ENCODE results near the gene IGSF9.

IGSF9 gene, protein sequence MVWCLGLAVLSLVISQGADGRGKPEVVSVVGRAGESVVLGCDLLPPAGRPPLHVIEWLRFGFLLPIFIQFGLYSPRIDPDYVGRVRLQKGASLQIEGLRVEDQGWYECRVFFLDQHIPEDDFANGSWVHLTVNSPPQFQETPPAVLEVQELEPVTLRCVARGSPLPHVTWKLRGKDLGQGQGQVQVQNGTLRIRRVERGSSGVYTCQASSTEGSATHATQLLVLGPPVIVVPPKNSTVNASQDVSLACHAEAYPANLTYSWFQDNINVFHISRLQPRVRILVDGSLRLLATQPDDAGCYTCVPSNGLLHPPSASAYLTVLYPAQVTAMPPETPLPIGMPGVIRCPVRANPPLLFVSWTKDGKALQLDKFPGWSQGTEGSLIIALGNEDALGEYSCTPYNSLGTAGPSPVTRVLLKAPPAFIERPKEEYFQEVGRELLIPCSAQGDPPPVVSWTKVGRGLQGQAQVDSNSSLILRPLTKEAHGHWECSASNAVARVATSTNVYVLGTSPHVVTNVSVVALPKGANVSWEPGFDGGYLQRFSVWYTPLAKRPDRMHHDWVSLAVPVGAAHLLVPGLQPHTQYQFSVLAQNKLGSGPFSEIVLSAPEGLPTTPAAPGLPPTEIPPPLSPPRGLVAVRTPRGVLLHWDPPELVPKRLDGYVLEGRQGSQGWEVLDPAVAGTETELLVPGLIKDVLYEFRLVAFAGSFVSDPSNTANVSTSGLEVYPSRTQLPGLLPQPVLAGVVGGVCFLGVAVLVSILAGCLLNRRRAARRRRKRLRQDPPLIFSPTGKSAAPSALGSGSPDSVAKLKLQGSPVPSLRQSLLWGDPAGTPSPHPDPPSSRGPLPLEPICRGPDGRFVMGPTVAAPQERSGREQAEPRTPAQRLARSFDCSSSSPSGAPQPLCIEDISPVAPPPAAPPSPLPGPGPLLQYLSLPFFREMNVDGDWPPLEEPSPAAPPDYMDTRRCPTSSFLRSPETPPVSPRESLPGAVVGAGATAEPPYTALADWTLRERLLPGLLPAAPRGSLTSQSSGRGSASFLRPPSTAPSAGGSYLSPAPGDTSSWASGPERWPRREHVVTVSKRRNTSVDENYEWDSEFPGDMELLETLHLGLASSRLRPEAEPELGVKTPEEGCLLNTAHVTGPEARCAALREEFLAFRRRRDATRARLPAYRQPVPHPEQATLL

GRCh38 chr1:159945483-159946241, at the start of gene IGSF9:
Gene IGSF9 (minus strand): TSS chr1:159945613. CDS start chr1:159943454, 2,159 bp downstream.
- peak; percentile 53 for DNase-seq (ENCODE audit: low read depth)

DNA sequence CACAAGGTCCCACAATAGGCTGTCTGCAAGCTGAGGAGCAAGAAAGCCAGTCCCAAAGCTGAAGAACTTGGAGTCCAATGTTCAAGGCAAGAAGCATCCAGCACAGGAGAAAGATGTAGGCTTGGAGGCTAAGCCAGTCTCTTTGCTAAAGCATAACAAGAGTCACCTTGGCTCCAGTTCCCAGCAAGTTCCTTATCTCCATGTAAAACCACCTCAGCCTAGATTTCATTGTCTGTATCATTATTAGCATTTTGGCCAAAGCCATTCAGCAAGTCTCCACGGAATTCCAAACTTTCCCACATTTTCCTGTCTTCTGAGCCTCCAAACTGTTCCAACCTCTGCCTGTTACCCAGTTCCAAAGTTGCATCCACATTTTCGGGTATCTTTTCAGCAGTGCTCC, 49.5 kb upstream of the IGSF9 start:
- no peak for DNase-seq (ENCODE audit: low read depth)

DNA sequence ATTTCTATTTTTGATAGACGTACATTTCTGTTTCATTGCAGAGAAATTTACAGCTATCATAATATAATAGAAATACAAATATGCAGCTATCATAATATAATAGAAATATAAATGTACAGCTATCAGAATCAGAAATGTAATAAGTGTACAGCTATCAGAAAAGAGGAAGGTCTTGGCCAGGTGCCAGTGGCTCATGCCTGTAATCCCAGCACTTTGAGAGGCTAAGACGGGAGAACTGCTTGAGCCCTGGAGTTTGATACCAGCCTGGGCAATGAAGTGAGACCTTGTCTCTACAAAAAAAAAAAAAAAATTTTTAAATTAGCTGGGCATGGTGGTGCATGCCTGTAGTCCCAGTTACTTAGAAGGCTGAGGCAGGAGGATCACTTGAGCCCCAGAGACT, 48.5 kb upstream of the IGSF9 start:
- no peak for DNase-seq (ENCODE audit: low read depth)

DNA sequence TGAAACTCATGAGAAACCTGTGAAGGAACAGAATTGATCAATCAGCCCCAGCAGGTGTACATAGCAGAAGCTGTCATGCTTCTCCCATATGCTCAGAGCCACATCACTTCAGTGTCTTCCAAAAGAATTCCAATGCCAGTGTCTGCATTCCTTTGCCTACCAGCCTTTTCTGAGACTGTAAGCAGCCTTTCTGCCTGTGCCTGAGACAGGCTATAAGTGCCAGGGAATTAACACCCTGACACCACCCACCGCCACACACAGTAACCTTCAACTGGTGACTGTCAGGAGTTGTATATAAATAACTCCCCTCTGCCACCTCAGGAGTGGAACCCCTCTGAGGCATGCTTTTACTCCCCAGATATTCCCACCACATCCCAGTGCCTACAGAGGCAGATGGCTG, 46.7 kb upstream of the IGSF9 start:
- DNase-seq (ENCODE audit: low read depth) = no peak

DNA sequence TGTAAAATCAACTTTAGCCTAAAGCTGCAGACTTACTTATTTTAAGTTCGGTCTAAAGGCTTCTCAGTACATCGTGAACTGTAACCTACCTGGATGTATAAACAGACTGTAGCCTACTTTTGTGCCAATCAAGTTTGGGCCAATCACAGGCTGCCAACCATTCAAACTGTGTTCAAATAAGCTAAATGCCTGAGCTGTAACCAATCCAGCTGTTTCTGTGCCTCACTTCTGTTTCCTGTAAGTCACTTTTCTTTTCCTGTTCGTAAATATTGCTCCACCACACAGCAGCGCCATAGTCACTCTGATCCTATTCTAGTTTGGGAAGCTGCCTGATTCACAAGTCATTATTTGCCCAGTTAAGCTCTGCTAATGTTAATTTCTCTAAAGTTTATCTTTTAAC, 46.1 kb upstream of the IGSF9 start:
- DNase-seq (ENCODE audit: low read depth) = no peak

DNA sequence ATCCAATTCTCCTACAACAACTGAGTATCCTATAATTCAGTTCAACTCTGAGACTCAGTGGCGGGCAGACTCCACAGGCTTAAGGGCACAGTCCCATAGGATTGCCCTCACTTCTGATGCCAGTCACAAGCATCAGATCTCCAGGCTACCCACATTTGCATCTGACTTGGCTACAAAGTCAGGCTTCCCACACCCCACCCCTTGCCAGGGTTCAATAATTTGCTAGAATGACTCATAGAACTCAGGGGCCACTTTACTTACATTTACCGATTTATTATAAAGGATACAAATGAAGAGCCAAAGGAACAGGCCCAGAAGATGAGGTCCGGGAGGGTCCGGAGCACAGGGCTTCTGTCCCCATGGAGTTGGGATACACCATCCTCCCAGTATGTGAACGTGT, 44.6 kb upstream of the IGSF9 start:
- no peak for DNase-seq (ENCODE audit: low read depth)

DNA sequence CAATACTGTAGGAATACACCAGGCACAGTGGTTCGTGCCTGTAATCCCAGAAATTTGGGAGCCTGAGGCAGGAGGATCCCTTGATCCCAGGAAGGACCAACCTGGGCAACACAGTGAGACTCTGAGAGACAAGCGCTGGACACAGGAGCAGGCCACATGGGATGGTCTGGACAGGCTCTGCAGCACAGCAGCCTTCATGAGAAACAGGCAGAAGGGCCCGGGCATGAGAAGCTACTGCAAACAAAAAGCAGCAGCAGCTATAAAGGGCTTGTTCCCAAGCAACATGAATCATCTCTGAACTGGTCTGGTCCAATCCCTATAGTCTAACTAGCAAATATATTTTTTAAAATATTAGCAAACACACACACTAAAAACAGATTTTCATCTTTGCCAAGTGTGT, 44.2 kb upstream of the IGSF9 start:
- no peak for DNase-seq (ENCODE audit: low read depth)

DNA sequence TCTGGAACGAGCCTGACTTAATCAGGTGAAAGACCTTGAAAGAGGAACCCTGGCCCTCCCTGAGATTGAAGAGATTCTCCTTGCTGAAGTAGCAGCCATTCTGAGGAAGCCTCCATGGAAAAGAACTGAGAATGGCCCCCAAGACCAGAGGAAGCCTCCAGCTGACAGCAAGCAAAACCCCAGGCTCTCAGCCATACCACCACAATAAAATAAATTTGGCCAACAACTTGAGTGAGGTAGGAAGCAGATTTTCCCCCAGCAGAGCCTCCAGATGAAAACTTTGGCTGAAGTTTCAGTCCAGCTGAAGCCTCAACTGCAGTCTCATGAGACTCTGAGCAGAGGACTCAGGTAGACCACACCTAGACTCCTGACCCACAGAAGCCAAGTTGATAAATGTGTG, 42.6 kb upstream of the IGSF9 start:
- no peak for DNase-seq (ENCODE audit: low read depth)

DNA sequence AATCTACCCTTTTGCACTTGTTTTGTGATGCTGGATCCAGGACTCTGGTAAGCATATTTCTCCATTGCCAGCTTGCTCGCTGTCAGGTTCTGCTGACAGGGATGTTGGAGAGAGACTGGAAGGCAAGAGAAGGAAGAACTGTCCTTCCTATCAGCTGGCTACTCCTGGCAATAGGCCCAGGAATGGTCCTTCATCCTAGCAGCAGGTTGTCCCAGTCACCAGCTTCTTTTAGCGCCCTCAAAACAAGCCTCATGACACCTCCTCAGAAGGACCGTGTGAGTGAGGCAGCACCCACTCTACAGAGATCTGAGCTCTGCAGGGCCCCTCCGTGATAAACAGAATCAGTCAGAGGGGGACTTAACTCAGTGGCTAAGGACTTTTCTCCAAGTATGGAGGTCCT, 41.8 kb upstream of the IGSF9 start:
- no peak for DNase-seq (ENCODE audit: low read depth)

DNA sequence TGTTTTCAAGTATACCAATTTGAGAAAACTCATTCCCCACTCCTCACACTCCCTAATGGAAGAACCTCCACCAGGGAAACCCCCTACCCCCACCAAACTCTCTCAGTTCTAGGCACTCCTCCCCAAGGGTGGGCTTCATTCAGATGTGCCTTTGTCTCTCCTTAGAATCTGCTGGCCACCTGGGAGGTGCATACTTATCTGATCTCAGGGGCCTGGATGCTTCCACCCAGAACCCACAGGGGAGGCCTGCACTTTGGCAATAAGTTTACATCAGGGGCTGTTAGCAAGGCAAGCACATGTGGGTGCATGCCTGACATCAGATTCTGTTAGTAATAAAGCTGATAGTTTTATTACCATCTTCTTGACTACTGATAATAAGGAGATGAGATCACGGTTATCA, 41.1 kb upstream of the IGSF9 start:
- DNase-seq (ENCODE audit: low read depth) = no peak

- DNase-seq (ENCODE audit: low read depth) = no peak
Observed at GRCh38 chr1:159986093-159986492, 40.7 kb upstream of the IGSF9 start.

DNA sequence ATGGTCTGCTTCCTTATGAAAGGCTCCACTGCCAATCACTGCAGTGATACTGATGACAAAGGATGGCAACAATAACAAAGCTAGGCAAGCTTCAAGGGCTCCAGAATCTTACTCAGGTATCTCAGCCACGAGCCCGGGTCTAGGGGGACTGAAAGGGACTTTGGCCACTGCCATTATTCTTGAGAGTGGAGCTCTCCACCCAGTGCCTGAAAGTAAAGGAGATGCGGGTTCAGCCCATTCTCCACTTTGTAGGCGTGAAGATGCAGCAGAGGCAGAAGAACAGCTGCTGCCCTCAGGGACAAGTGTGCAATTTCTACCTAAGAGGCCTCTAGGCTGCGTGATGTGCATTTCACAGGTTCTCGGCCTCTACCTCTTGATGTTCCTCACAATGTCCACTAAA, 40.1 kb upstream of the IGSF9 start:
- DNase-seq (ENCODE audit: low read depth) = no peak

GRCh38 chr1:159983681-159984080, 38.3 kb upstream of the IGSF9 start:
- DNase-seq (ENCODE audit: low read depth) = no peak

DNA sequence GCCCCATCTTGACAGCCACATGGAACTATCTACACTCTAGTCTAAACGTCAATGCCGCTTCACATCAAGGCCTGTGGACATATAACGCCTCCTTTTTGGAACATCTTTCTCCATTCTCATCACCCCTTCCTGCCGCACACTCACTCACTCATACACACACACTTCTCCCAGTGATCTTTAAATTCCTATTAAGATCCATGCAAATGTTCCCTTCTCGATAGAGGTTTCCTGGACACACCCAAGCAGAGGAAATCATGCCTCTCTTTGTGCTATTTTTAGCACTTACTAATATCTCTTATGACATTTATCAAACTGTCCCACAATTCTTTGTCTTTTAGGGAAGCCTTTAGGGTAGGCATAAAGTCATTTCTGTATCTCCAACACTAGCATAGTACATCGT, 36.9 kb upstream of the IGSF9 start:
- DNase-seq (ENCODE audit: low read depth) = no peak

DNA sequence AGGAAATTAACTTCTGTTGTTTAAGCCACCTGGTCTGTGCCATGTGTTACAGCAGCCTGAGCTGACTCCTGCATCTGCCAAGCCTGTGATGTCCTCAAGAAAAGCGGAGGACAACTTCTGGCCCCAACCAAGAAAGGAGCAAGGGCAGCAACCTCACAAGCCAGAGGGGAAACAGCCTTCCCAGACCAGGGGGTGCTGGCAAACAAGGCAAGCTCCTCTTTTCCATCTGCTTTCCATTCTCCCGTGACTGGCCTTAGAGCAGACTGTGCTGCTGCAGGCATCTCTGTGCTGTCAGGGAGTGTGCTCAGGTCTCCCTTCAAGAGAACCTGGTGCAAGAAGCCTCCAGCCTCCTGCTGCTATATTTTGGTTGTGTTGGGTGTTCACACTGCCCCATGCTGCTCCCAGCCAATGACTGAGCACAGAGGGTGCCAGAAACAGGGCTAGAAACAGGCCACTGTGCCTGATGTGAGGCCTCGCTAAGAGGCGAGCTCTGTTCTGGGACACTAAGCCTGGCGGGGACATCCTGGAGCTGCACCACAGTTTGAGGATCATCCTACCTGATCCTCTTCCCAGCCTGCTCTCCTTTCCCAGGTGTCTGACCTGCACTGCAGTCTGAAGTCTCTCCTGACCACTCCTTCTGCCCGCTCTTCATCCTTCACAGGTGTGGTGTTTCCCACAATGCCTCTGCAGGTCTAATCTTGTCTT, 36.1 kb upstream of the IGSF9 start:
- no peak for DNase-seq (ENCODE audit: low read depth)

DNA sequence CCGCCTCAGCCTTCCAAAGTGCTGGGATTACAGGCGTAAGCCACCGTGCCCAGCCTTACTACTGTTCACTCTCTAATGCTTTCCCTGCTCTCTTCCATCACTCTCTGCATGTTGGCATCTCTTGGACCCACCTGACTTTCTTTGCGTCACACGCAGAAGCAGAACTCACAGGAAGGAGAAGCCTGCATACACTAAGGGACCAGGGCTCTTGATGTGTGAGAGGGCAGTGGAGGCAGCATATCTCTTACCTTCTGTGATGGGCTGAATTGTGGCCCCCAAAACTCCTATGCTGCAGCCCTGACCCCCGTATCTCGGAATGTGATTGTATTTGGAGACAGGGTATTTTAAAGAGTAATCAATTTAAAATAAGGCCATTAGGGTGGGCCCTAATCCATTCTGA, 35.4 kb upstream of the IGSF9 start:
- DNase-seq (ENCODE audit: low read depth) = no peak

DNA sequence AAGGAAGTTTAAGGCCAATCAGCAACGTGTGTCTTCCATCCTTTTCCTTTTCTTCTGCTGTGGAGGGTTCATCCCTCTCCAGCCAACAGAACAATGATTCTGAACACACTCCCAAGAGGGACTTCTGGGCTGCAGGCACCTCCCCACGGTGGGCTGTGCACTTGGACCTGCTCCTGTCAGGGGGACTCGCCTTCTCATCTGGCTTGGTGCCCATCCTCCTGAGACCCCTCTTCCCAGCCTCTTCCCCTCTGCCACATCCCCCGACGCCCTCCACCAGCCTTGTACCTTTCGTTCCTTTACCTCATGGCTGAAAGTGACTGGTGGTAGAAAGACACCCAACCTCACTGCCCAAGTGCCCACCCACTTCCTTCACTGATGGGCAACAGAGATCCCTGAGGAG, 34.7 kb upstream of the IGSF9 start:
- no peak for DNase-seq (ENCODE audit: low read depth)

- no peak for DNase-seq (ENCODE audit: low read depth)
Observed at GRCh38 chr1:159979257-159979656, 33.8 kb upstream of the IGSF9 start.

GRCh38 chr1:159978107-159978398, 32.6 kb upstream of the IGSF9 start:
- no peak for DNase-seq (ENCODE audit: low read depth)

- no peak for DNase-seq (ENCODE audit: low read depth)
Observed at GRCh38 chr1:159977364-159978106, 32.1 kb upstream of the IGSF9 start.

Data from stimulated activated CD8-positive, alpha-beta memory T cell treated with anti-CD3 and anti-CD28 coated beads, Interleukin-15, amount 100 ng/mL, for 24 hours (primary cell).